AG04449 (cell line): Measurements from ENCODE around the gene MIEN1.

ENCODE experiments used
- CTCF ChIA-PET: fragments of 350-600 bp; formaldehyde crosslinking; extraction: SDS; loops from one replicate; lab custom pipeline; 2021; ENCODE audit warnings: antibody characterized with exemption; lab: Yijun Ruan, JAX
- POLR2A ChIA-PET: fragments of 400-600, 350-600 bp; formaldehyde crosslinking; extraction: SDS; loops from one replicate; lab custom pipeline; 2020; ENCODE audit warnings: antibody characterized with exemption, inconsistent platforms; lab: Yijun Ruan, JAX
- DNase-seq: peaks from one replicate; pipeline ENCODE4 v3.0.0-alpha.2; 2010; ENCODE audit warnings: low read depth, low spot score
- H3K4me3 ChIP-seq: 2 replicates; pipeline ENCODE4 v1.5.1; 2011; ENCODE audit warnings: low read depth, mild to moderate bottlenecking, control low read depth, low read length
- CTCF ChIP-seq: IDR thresholded peaks from one replicate; pipeline ENCODE4 v1.5.1; 2011; ENCODE audit warnings: mild to moderate bottlenecking, moderate library complexity, low read length, control low read depth, inconsistent platforms; ENCODE audit not compliant: insufficient read depth; ENCODE audit errors: missing control alignments

MIEN1 gene

GRCh38 chr17:39742126-39742855 is 12.0 kb upstream of the MIEN1 start:
- CTCF ChIA-PET = interaction anchor here (1.3 to 3.1 kb wide), 2 partner anchors 11 to 12 kb away, joined by 6 to 12 read pairs; partner anchors contain the start of gene MIEN1
- POLR2A ChIA-PET = no interaction called here
- DNase-seq = no peak
- no peak for TF ChIP-seq CTCF
- H3K4me3 ChIP-seq = no peak overlapping the region

- no peak for TF ChIP-seq CTCF
- DNase-seq = no peak
- ChIA-PET CTCF (interaction anchor here (1.1 to 1.4 kb wide), 3 partner anchors 10 to 118 kb away, joined by 5 read pairs; partner anchors contain the start of gene MIEN1), POLR2A (no interaction called here)
- no peak overlapping the region for H3K4me3 ChIP-seq
Observed at GRCh38 chr17:39740357-39741111, 10.2 kb upstream of the MIEN1 start.

GRCh38 chr17:39739885-39740356 is 9.6 kb upstream of the MIEN1 start:
- ChIA-PET CTCF (interaction anchor here (1.1 to 1.4 kb wide), 3 partner anchors 9 to 118 kb away, joined by 5 read pairs; partner anchors contain the start of gene MIEN1), POLR2A (no interaction called here)
- no peak overlapping the region for H3K4me3 ChIP-seq
- no peak for TF ChIP-seq CTCF
- DNase-seq = no peak

GRCh38 chr17:39738983-39739884 is 8.9 kb upstream of the MIEN1 start:
- no peak overlapping the region for H3K4me3 ChIP-seq
- TF ChIP-seq CTCF = no peak
- CTCF ChIA-PET = interaction anchor here (1.1 to 1.4 kb wide), 3 partner anchors 8 to 117 kb away, joined by 5 read pairs; partner anchors contain the start of gene MIEN1
- POLR2A ChIA-PET = interaction anchor here (0.6 kb wide), 1 partner anchor 239 kb away, joined by 3 read pairs; no protein-coding TSS in a partner anchor
- no peak for DNase-seq

GRCh38 chr17:39738568-39738901 is 8.2 kb upstream of the MIEN1 start:
- TF ChIP-seq CTCF = no peak
- CTCF ChIA-PET = no interaction called here
- H3K4me3 ChIP-seq = no peak overlapping the region
- no peak for DNase-seq
- POLR2A ChIA-PET = no interaction called here
